GM19193 (cell line): ENCODE measurements around the gene CXCL12.

ENCODE experiments used
- POLR2A ChIP-seq: IDR thresholded peaks from 4 replicates; pipeline ENCODE4 v1.6.1; 2011; ENCODE audit not compliant: insufficient read depth, insufficient read length; ENCODE audit errors: extremely low read depth

Gene CXCL12

GRCh38 chr10:44413416-44413815 lies 28.5 kb upstream of the CXCL12 start:
- TF ChIP-seq POLR2A, result no peak

- no peak for TF ChIP-seq POLR2A
Measured at GRCh38 chr10:44411251-44411650, 26.4 kb upstream of the CXCL12 start.

GRCh38 chr10:44404741-44405437 lies 20.0 kb upstream of the CXCL12 start:
- no peak for TF ChIP-seq POLR2A

GRCh38 chr10:44402465-44403195 lies 17.7 kb upstream of the CXCL12 start:
- TF ChIP-seq POLR2A, result no peak

GRCh38 chr10:44400541-44400940 lies 15.6 kb upstream of the CXCL12 start:
- TF ChIP-seq POLR2A, result no peak

GRCh38 chr10:44399659-44400451 lies 15.0 kb upstream of the CXCL12 start:
- no peak for TF ChIP-seq POLR2A

GRCh38 chr10:44398747-44399658 lies 14.1 kb upstream of the CXCL12 start:
- TF ChIP-seq POLR2A, result no peak

GRCh38 chr10:44398271-44398670 lies 13.4 kb upstream of the CXCL12 start:
- no peak for TF ChIP-seq POLR2A

GRCh38 chr10:44397476-44398225 lies 12.8 kb upstream of the CXCL12 start:
- TF ChIP-seq POLR2A, result no peak

GRCh38 chr10:44396671-44397191 lies 11.8 kb upstream of the CXCL12 start:
- TF ChIP-seq POLR2A, result no peak

GRCh38 chr10:44395902-44396670 lies 11.2 kb upstream of the CXCL12 start:
- TF ChIP-seq POLR2A, result no peak

- TF ChIP-seq POLR2A, result no peak
Measured at GRCh38 chr10:44395396-44395795, 10.5 kb upstream of the CXCL12 start.
